ENCODE measurements around the gene MAGI1. TPM values are rescaled to one million over a fixed set of nuclear protein-coding genes. Genes with fewer than 3 reads are reported as not detected.

MAGI1 gene
- total RNA-seq, 1 donor from 2014 or later = not detected

DNA sequence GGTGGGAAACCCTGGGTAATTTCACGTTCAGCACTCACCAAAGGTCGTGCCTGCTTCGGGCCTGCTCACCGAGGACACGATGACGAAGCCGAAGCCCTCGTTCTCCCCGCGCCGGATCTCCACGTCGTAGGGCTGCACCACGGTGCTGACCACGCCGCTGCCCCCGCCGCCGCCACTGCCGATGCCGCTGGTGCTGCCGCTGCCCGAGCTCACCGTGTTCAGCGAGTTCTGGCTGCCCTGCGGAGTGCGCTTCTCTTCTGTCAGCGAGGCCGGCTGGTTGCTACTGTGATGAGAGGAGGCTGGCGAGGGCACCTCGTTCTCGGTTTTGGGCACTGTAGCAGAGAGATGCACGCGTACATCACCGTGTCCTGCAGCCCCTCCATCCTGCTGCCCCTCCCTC, 659.5 kb downstream of the MAGI1 start:
- ATAC-seq (ENCODE audit: low read depth) (no peak), DNase-seq (no peak)
- ChIA-PET POLR2A (no interaction called here), CTCF (no interaction called here)
- Mint-ChIP-seq H3K36me3 (ENCODE audit: low read depth) (no peaks in the 10 kb centered on the region), H3K9me3 (peaks cover 2% of the 10 kb centered on the region), H3K4me3 (no peak overlapping the region), H3K4me1 (no peaks in the 10 kb centered on the region), H3K27me3 (no peaks in the 10 kb centered on the region), H3K27ac (no peak overlapping the region)
- intact Hi-C loops (cut with micrococcal nuclease) = no loop called here
- TF ChIP-seq, protein P1, sequence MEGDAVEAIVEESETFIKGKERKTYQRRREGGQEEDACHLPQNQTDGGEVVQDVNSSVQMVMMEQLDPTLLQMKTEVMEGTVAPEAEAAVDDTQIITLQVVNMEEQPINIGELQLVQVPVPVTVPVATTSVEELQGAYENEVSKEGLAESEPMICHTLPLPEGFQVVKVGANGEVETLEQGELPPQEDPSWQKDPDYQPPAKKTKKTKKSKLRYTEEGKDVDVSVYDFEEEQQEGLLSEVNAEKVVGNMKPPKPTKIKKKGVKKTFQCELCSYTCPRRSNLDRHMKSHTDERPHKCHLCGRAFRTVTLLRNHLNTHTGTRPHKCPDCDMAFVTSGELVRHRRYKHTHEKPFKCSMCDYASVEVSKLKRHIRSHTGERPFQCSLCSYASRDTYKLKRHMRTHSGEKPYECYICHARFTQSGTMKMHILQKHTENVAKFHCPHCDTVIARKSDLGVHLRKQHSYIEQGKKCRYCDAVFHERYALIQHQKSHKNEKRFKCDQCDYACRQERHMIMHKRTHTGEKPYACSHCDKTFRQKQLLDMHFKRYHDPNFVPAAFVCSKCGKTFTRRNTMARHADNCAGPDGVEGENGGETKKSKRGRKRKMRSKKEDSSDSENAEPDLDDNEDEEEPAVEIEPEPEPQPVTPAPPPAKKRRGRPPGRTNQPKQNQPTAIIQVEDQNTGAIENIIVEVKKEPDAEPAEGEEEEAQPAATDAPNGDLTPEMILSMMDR (IDR thresholded peaks at IDR 0.05) = no peak

DNA sequence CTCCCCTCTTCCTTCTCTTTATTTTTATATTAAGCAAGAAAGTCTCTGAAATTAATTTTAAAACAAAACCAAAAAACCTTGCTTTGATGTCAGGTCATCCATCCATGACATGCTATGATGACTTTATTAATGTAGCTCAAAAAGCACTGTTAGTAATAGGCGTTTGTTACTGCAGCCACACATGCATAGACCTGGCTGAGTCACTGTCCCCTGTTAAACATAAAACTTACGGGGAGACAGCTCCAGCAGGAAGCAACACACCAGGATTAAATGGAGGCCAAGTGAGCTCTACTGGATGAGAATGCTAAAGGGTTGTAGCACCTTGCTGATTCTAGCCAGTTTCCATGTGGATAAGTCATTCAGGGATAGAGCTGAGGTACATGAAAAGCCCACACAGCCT, 661.1 kb downstream of the MAGI1 start:
- Mint-ChIP-seq H3K4me3 (no peak overlapping the region), H3K27me3 (no peaks in the 10 kb centered on the region), H3K4me1 (no peaks in the 10 kb centered on the region), H3K9me3 (peaks cover 2% of the 10 kb centered on the region), H3K36me3 (ENCODE audit: low read depth) (no peaks in the 10 kb centered on the region), H3K27ac (no peak overlapping the region)
- DNase-seq = no peak
- CTCF ChIA-PET = no interaction called here
- TF ChIP-seq, protein P1 (IDR thresholded peaks at IDR 0.05) = no peak
- POLR2A ChIA-PET = no interaction called here
- intact Hi-C loops (cut with micrococcal nuclease) = no loop called here
- ATAC-seq (ENCODE audit: low read depth) = no peak

DNA sequence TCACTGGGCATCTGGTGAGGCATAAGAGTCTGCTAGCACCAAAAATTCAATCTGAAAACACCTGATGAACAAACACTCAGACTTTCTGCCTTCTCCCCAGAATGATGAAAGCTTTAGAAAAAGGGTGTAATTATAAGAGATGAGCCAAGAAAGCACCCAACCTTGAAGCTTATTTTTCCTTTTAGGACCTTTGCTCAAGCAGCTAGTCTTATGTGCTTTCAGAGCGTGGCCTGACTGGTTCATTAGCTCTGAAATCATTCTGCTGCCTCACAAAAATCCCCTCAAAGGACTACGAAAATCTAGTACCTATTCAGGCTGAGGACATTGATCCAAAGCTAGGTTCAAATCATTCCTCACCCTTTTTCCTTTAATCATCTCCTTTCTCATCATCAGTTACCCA, 662.3 kb downstream of the MAGI1 start:
- Mint-ChIP-seq H3K4me3 (no peak overlapping the region), H3K27me3 (no peaks in the 10 kb centered on the region), H3K4me1 (no peaks in the 10 kb centered on the region), H3K27ac (no peak overlapping the region), H3K9me3 (peaks cover 2% of the 10 kb centered on the region), H3K36me3 (ENCODE audit: low read depth) (no peaks in the 10 kb centered on the region)
- POLR2A ChIA-PET = no interaction called here
- intact Hi-C loops (cut with micrococcal nuclease) = no loop called here
- ATAC-seq (ENCODE audit: low read depth) (no peak), DNase-seq (no peak)
- TF ChIP-seq, protein P1 (IDR thresholded peaks at IDR 0.05) = no peak
- CTCF ChIA-PET = no interaction called here

DNA sequence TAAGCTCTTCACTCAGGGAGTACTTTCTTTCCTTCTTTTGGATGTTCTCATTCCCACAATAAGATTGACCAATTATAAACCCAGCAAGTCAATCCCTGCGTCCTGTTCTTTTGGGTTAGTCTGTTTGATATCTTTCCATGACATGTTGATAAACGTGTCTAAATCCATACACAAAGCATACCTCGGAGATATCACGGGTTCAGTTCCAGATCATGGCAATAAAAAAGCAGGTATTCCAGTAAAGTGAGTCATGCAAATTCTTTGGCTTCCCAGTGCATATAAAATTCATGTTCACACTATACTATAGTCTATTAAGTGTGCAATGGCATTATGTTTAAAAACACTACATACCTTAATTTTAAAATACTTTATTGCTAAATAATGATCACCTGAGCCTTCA, 667.7 kb downstream of the MAGI1 start:
- no peak overlapping the region for H3K27ac Mint-ChIP-seq

DNA sequence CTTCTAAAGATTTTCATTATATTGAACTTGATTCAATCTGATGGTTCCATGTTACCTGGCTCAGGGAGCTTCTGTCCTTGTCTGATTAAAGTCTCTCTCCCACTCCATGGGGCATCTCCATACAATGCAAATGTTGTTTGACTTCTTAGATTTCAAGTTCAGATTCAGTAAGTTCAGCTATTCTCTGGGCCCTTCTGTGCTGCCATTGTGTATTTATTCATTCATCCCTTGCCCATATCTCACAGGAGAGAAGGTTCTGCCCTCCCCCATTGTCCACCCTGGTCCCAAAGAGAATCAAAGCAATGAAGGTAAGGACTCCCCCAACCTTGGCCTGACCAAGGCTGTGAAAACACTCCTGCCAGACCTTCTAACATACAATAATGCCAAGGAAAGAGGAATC, 669.9 kb downstream of the MAGI1 start:
- ATAC-seq (ENCODE audit: low read depth) = no peak
- TF ChIP-seq, protein P1 (IDR thresholded peaks at IDR 0.05) = no peak

More for the DNA sequence above, 667.7 kb downstream of the MAGI1 start:
- H3K4me1 Mint-ChIP-seq = no peaks in the 10 kb centered on the region
- POLR2A ChIA-PET = no interaction called here
- no peak for DNase-seq
- CTCF ChIA-PET = no interaction called here
- ATAC-seq (ENCODE audit: low read depth) = no peak
- TF ChIP-seq, protein P1 (IDR thresholded peaks at IDR 0.05) = no peak
- no peak overlapping the region for H3K4me3 Mint-ChIP-seq
- H3K27me3 Mint-ChIP-seq = no peaks in the 10 kb centered on the region
- H3K36me3 Mint-ChIP-seq (ENCODE audit: low read depth) = no peaks in the 10 kb centered on the region
- intact Hi-C loops (cut with micrococcal nuclease) = no loop called here
- peaks cover 3% of the 10 kb centered on the region for H3K9me3 Mint-ChIP-seq

More for the DNA sequence above, 669.9 kb downstream of the MAGI1 start:
- intact Hi-C loops (cut with micrococcal nuclease) = no loop called here
- peaks cover 3% of the 10 kb centered on the region for H3K9me3 Mint-ChIP-seq
- no peak overlapping the region for H3K4me3 Mint-ChIP-seq
- no peaks in the 10 kb centered on the region for H3K36me3 Mint-ChIP-seq (ENCODE audit: low read depth)
- ChIA-PET POLR2A (no interaction called here), CTCF (no interaction called here)
- no peak overlapping the region for H3K27ac Mint-ChIP-seq
- H3K27me3 Mint-ChIP-seq = no peaks in the 10 kb centered on the region
- no peak for DNase-seq
- H3K4me1 Mint-ChIP-seq = no peaks in the 10 kb centered on the region

Measured in activated B cell treated with CpG ODN at 0.5 μM for 24 hours (primary cell).